ENCODE data around the gene FOXP1.
"Not testable (repeated sequence)": the region's sequence is repeated elsewhere in the genome, so short reads cannot be mapped to it uniquely, and the experiment has no call there.

The FOXP1 gene

DNA sequence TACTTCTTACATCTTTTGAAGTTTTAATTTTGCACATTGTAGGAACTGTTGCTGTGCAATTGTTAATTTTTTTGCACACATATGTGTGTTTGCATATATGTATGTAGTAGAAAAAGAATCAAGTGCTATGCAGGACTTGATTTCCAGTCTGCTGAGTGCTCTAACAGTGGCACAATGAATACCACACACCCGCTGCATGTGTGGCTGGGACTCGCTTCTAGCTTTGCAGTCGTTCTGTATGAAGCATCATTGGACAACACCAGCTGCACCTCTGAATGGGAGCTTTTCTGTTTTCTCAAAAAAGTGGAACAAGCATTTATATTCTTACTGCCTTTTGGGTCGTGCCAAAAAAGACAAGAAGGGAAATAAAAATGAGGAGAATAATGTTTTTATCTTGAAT is 564.7 kb downstream of the FOXP1 start:
- no peak for TF ChIP-seq JUND (IDR thresholded peaks at IDR 0.05; ENCODE audit: low read depth)
- DNase-seq (ENCODE audit: low read depth in 1 of 2, low spot score in 1 of 2): no peak
- in situ Hi-C loops (cut with HindIII; ENCODE audit: low pct_unique_long_range_greater_than_20kb, low sequenced_read_pairs): no loop called here

GRCh38 chr3:71016178-71016845 is 567.2 kb downstream of the FOXP1 start:
- DNase-seq (ENCODE audit: low read depth in 1 of 2, low spot score in 1 of 2): no peak
- in situ Hi-C loops (cut with HindIII; ENCODE audit: low pct_unique_long_range_greater_than_20kb, low sequenced_read_pairs): no loop called here

GRCh38 chr3:71014616-71015015 is 568.9 kb downstream of the FOXP1 start:
- DNase-seq (ENCODE audit: low read depth in 1 of 2, low spot score in 1 of 2); in situ Hi-C loops (cut with HindIII; ENCODE audit: low pct_unique_long_range_greater_than_20kb, low sequenced_read_pairs): not testable (repeated sequence)

More at GRCh38 chr3:71016178-71016845, 567.2 kb downstream of the FOXP1 start:
- TF ChIP-seq JUND (IDR thresholded peaks at IDR 0.05; ENCODE audit: low read depth): no peak

GRCh38 chr3:71012971-71013370 is 570.6 kb downstream of the FOXP1 start:
- in situ Hi-C loops (cut with HindIII; ENCODE audit: low pct_unique_long_range_greater_than_20kb, low sequenced_read_pairs): no loop called here
- DNase-seq (ENCODE audit: low read depth in 1 of 2, low spot score in 1 of 2): no peak

GRCh38 chr3:71011565-71012287 is 571.8 kb downstream of the FOXP1 start:
- in situ Hi-C loops (cut with HindIII; ENCODE audit: low pct_unique_long_range_greater_than_20kb, low sequenced_read_pairs): no loop called here
- TF ChIP-seq JUND (IDR thresholded peaks at IDR 0.05; ENCODE audit: low read depth): no peak
- no peak for DNase-seq (ENCODE audit: low read depth in 1 of 2, low spot score in 1 of 2)

More at GRCh38 chr3:71012971-71013370, 570.6 kb downstream of the FOXP1 start:
- no peak for TF ChIP-seq JUND (IDR thresholded peaks at IDR 0.05; ENCODE audit: low read depth)

DNA sequence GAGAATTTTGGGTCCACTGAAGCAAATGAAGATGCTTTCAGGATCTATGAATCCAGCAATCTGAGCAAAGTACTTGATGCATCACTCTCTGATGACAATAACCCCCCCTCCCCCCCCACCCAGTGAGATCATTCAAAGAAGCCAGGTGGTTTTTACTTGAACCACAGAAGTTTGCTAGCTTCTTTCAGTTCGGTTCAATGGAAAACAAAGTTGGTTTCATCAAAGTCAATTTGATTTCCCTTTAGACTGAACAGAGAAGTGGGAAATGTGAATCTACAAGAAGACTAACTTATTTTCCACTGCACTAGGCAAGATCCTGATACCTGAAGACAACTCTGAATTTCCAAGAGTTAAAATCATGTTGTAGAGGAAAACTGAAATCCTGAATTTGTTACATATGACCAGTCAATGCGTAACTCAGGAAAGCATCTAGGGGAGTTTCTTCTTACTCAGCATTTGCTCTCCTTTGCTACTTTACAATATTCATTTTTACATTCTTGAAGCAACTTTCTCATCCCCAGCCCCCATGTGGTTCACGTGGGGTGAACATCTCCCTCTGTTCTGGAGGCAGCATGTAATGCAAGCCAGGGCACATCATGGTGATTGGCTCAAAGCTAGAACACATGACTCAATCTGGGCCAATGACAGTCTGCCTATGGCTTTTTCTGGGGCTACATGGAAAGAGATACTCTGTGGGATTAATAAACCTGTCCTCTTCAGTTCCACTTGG is 572.6 kb downstream of the FOXP1 start:
- in situ Hi-C loops (cut with HindIII; ENCODE audit: low pct_unique_long_range_greater_than_20kb, low sequenced_read_pairs): no loop called here
- no peak for TF ChIP-seq JUND (IDR thresholded peaks at IDR 0.05; ENCODE audit: low read depth)
- no peak for DNase-seq (ENCODE audit: low read depth in 1 of 2, low spot score in 1 of 2)

- TF ChIP-seq JUND (IDR thresholded peaks at IDR 0.05; ENCODE audit: low read depth): no peak
- in situ Hi-C loops (cut with HindIII; ENCODE audit: low pct_unique_long_range_greater_than_20kb, low sequenced_read_pairs): no loop called here
- DNase-seq (ENCODE audit: low read depth in 1 of 2, low spot score in 1 of 2): no peak
Observed at GRCh38 chr3:71008350-71008935, 575.1 kb downstream of the FOXP1 start.

GRCh38 chr3:71006810-71007785 is 576.4 kb downstream of the FOXP1 start:
- in situ Hi-C loops (cut with HindIII; ENCODE audit: low pct_unique_long_range_greater_than_20kb, low sequenced_read_pairs): no loop called here
- no peak for TF ChIP-seq JUND (IDR thresholded peaks at IDR 0.05; ENCODE audit: low read depth)
- peak in 1 of 2 experiments; percentile 63 for DNase-seq (ENCODE audit: low read depth in 1 of 2, low spot score in 1 of 2)

GRCh38 chr3:71005702-71006321 is 577.7 kb downstream of the FOXP1 start:
- no peak for TF ChIP-seq JUND (IDR thresholded peaks at IDR 0.05; ENCODE audit: low read depth)
- no peak for DNase-seq (ENCODE audit: low read depth in 1 of 2, low spot score in 1 of 2)
- in situ Hi-C loops (cut with HindIII; ENCODE audit: low pct_unique_long_range_greater_than_20kb, low sequenced_read_pairs): no loop called here

DNA sequence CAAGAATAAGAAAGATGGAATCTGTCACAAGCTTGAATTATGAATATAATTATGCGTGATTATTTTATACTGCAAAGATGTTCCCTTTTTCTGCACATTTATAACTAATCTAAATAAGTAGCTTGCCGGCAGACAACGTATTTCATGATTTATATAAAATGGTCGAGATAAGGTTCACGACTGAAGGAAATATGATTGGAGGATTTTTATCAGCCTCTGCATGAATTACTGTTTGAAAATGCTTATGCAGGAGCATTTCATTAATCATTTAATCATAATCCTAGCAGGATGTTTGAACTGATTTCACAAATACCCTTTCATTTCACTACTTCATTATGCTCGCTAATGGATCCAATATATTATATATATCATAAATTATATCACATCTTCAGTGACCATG is 580.0 kb downstream of the FOXP1 start:
- in situ Hi-C loops (cut with HindIII; ENCODE audit: low pct_unique_long_range_greater_than_20kb, low sequenced_read_pairs): no loop called here
- no peak for TF ChIP-seq JUND (IDR thresholded peaks at IDR 0.05; ENCODE audit: low read depth)
- DNase-seq (ENCODE audit: low read depth in 1 of 2, low spot score in 1 of 2): no peak

- DNase-seq (ENCODE audit: low read depth in 1 of 2, low spot score in 1 of 2): no peak
- in situ Hi-C loops (cut with HindIII; ENCODE audit: low pct_unique_long_range_greater_than_20kb, low sequenced_read_pairs): no loop called here
- TF ChIP-seq JUND (IDR thresholded peaks at IDR 0.05; ENCODE audit: low read depth): no peak
Observed at GRCh38 chr3:71002298-71002697, 581.2 kb downstream of the FOXP1 start.
